GOT3 (cell line): ENCODE data around the gene LMNTD1.
"Not testable (repeated sequence)": the region's sequence is repeated elsewhere in the genome, so short reads cannot be mapped to it uniquely, and the experiment has no call there.

Source experiments
- DNase-seq: peaks from one replicate; lab custom pipeline; 2025; ENCODE audit warnings: mixed read lengths; lab: John Stamatoyannopoulos, UW

The LMNTD1 gene

GRCh38 chr12:25427337-25428249, 125.5 kb downstream of the LMNTD1 start:
- DNase-seq = no peak

- DNase-seq = not testable (repeated sequence)
Observed at GRCh38 chr12:25426821-25427220, 126.3 kb downstream of the LMNTD1 start.
